ENCODE data around the gene RTL10.

Gene RTL10

DNA sequence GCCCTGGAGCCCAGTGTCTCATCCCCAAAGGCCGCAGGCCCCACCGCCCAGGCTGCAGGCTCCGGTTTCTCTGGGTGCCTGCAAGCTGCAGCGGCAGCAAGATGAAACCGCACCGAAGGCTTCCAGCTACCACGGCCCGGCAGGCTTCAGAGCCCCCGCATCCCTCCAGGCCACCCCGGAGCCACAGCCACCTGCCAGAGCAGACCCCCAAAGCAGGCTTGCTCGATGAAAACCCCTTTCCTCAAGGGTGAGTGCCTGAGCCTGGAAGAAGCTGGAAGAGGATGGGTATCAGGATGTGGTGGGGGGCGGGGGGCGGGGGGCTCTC is 24.5 kb upstream of the RTL10 start:
- in situ Hi-C loops (cut with HindIII; ENCODE audit: low sequenced_read_pairs), result no loop called here
- no peak for DNase-seq (ENCODE audit: low read depth)
- TF ChIP-seq, protein P1, sequence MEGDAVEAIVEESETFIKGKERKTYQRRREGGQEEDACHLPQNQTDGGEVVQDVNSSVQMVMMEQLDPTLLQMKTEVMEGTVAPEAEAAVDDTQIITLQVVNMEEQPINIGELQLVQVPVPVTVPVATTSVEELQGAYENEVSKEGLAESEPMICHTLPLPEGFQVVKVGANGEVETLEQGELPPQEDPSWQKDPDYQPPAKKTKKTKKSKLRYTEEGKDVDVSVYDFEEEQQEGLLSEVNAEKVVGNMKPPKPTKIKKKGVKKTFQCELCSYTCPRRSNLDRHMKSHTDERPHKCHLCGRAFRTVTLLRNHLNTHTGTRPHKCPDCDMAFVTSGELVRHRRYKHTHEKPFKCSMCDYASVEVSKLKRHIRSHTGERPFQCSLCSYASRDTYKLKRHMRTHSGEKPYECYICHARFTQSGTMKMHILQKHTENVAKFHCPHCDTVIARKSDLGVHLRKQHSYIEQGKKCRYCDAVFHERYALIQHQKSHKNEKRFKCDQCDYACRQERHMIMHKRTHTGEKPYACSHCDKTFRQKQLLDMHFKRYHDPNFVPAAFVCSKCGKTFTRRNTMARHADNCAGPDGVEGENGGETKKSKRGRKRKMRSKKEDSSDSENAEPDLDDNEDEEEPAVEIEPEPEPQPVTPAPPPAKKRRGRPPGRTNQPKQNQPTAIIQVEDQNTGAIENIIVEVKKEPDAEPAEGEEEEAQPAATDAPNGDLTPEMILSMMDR (IDR thresholded peaks at IDR 0.05; ENCODE audit: low read depth, low read length, missing control alignments), result no peak
- no peak overlapping the region for H3K4me3 ChIP-seq (ENCODE audit: low read depth, low read length)

DNA sequence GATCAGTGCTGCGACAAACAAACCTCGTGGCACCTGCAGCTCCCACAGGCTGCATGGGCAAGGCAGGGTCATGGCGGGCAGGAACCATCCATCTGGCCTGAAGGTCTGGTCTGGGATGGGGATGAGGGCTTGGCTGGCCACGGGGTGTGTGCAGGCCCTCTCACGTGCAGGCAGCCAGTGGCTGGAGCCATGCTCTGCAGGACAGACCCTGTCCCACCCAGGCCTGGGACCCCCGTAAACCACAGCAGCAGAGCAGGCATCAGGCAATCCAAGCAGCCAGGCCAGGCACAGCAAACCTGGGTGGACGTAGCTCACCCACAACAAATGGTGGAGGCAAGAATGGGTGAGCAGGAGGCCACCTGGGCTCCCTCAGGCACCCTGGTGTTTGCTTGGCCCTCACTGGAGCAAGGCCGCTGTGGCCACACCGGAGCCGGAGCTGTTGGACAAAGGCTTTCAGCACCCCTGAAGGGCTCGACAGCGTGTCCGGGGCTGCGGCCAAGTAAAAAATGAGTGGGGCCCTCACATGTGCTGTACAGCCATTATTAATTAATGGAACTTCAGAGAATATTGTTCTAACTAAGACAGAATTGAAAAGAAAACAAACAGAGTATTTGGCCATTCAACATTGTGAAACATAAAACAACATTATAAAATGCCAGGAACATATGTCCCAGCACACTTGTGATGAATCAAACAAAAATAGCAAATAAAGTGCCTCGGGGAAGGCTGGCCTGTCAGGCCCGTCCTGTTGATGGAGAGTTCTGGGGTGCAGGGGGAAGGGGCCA is 24.0 kb upstream of the RTL10 start:
- DNase-seq (ENCODE audit: low read depth), result no peak
- TF ChIP-seq, protein P1 (IDR thresholded peaks at IDR 0.05; ENCODE audit: low read depth, low read length, missing control alignments), result no peak
- in situ Hi-C loops (cut with HindIII; ENCODE audit: low sequenced_read_pairs), result no loop called here
- H3K4me3 ChIP-seq (ENCODE audit: low read depth, low read length), result no peak overlapping the region

DNA sequence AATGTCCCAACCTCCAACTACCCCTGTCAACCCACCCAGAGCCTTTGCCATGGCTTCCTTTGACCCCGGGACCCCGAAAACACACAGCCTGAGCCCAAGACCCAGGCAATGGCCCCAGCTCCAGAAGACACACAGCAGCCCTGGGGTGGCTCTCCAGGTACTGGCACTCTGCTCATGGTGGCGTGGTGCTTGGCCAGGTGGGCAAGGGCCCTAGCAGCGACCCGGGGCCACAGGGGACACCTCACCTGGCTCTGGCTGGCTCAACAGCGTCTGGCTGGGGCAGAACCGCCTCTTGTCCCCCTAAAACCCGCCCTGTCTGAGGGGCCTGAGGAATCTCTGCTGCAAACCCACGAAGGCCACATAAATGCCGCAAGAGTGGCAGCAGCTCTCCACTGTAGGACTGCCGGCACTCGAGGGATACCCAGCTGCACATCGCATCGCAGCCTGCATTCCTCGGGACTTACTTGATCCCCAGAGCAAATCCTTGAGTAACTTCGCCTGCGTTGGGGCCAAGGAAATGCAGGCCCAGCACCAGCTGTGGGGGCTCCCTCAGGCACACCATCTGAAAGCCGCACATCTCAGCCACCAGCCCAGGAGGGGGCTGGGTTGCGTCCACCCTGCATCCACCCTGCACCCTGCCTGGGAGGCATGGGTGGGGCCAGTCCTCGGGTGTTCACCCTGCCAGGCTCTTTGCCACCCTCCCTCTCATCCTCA is 23.1 kb upstream of the RTL10 start:
- H3K4me3 ChIP-seq (ENCODE audit: low read depth, low read length), result no peak overlapping the region
- in situ Hi-C loops (cut with HindIII; ENCODE audit: low sequenced_read_pairs), result no loop called here
- DNase-seq (ENCODE audit: low read depth), result no peak
- TF ChIP-seq, protein P1 (IDR thresholded peaks at IDR 0.05; ENCODE audit: low read depth, low read length, missing control alignments), result no peak

DNA sequence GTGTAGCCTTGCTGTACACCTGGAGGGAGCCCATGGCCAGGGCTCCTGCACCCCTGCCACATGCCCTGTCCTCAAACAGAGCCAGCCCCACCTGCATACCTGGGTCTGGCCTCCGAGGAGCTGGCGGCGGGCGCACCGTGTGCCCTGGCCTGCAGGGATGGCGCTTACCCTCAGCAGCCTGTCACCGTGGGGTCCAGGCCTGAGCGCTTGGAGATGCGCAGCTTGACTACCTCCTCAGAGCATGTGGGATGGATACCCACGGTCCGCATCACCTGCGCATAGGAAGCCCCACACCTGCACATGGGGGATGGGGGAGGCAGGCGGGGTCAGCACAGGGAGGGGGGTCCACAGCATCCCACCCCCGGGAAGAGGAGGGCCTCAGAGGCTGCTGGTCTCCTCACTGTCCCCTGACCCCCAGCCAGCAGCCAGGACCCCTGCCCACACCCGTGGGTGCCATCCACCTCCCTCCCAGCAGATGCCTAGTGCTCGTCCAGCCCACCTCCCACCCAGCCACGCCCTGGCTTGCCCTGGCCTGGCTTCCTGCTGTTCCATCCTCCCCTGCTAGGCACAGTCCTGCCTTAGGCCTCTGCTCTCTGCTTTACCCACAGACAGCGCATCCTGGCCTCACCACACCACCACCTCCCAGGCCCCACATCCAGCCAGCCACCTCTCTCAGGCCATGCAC is 22.4 kb upstream of the RTL10 start:
- in situ Hi-C loops (cut with HindIII; ENCODE audit: low sequenced_read_pairs), result no loop called here
- DNase-seq (ENCODE audit: low read depth), result no peak
- H3K4me3 ChIP-seq (ENCODE audit: low read depth, low read length), result no peak overlapping the region
- TF ChIP-seq, protein P1 (IDR thresholded peaks at IDR 0.05; ENCODE audit: low read depth, low read length, missing control alignments), result no peak

DNA sequence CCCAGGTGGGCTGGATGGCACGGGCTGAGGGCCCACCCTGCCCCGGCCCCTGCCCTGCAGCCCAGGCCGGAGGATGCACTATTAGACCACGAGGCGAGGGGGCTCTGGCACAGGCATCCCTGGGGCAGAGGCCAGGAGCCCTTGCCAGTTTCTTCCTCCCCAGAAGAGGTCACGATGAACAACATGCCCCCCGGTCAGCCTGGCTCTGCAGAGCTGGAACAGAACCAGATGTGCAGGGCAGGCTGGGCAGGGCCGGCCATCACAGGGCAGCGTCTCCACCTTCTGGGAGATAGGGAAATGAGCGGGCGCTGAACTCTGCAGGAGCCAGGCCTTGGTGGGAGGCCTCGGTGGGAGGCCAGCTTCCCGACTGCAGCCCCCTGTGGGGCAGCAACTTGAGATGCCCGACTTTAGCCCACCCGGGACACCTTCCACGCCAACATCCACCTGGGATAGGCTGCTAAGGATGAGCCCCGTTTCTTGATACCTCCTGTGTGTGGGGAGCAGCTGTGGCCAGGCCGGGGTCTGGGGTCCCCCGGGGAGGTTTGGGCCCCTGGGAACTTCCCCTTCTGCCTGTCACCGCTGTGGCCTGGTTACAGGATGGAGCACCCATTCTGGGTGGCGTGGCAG is 21.8 kb upstream of the RTL10 start:
- DNase-seq (ENCODE audit: low read depth), result no peak
- H3K4me3 ChIP-seq (ENCODE audit: low read depth, low read length), result no peak overlapping the region

More for the DNA sequence above, 21.8 kb upstream of the RTL10 start:
- TF ChIP-seq, protein P1 (IDR thresholded peaks at IDR 0.05; ENCODE audit: low read depth, low read length, missing control alignments), result no peak
- in situ Hi-C loops (cut with HindIII; ENCODE audit: low sequenced_read_pairs), result no loop called here

All from astrocyte of the cerebellum (primary cell).